Loucy (cell line): ENCODE data around the gene RHOB.
"Not testable (repeated sequence)": the region's sequence is repeated elsewhere in the genome, so short reads cannot be mapped to it uniquely, and the experiment has no call there.

Source experiments
- H2AFZ ChIP-seq: fragments of 200-600 bp; sonication (generic); 2 replicates; pipeline ENCODE4 v1.6.0; 2016; ENCODE audit warnings: antibody characterized with exemption, mild to moderate bottlenecking, low read length, moderate library complexity
- H3F3A ChIP-seq: fragments of 200-600 bp; 2 replicates; pipeline ENCODE4 v1.6.0; 2016; ENCODE audit warnings: antibody characterized with exemption, low read depth, mild to moderate bottlenecking
- H3K27me3 ChIP-seq: fragments of 200-600 bp; sonication (generic); 2 replicates; pipeline ENCODE4 v1.6.1; 2014; ENCODE audit warnings: low read length, mild to moderate bottlenecking; ENCODE audit not compliant: insufficient read depth, poor library complexity, severe bottlenecking
- H3K36me3 ChIP-seq: fragments of 200-600 bp; sonication (generic); 2 replicates; pipeline ENCODE4 v1.6.1; 2016; ENCODE audit warnings: low read length; ENCODE audit not compliant: insufficient read depth
- H3K4me1 ChIP-seq: fragments of 200-600 bp; sonication (generic); 2 replicates; pipeline ENCODE4 v1.5.1; 2014; ENCODE audit warnings: low read length, mild to moderate bottlenecking; ENCODE audit not compliant: insufficient read depth, poor library complexity, severe bottlenecking
- H3K4me2 ChIP-seq: fragments of 200-600 bp; sonication (generic); 2 replicates; pipeline ENCODE4 v1.6.0; 2014; ENCODE audit warnings: antibody characterized with exemption, low read length, low read depth, mild to moderate bottlenecking; ENCODE audit not compliant: poor library complexity, severe bottlenecking
- H3K4me3 ChIP-seq: fragments of 200-600 bp; sonication (generic); 2 replicates; pipeline ENCODE4 v1.5.1; 2014; ENCODE audit warnings: low read length, mild to moderate bottlenecking, mixed read lengths; ENCODE audit not compliant: poor library complexity, severe bottlenecking
- H3K79me2 ChIP-seq: fragments of 200-600 bp; sonication (generic); 2 replicates; pipeline ENCODE4 v1.6.1; 2014; ENCODE audit warnings: low read length; ENCODE audit not compliant: insufficient read depth
- H3K9ac ChIP-seq: fragments of 200-600 bp; sonication (generic); 2 replicates; pipeline ENCODE4 v1.6.0; 2014; ENCODE audit warnings: mild to moderate bottlenecking, low read depth, low read length, moderate library complexity; ENCODE audit not compliant: poor library complexity, severe bottlenecking
- H3K9me2 ChIP-seq: fragments of 200-600 bp; sonication (generic); replicated peaks from 2 replicates; pipeline ENCODE4 v1.6.1; 2016; ENCODE audit warnings: low read depth, low read length, mixed read lengths
- H3K9me3 ChIP-seq: fragments of 200-600 bp; sonication (generic); 2 replicates; pipeline ENCODE4 v1.6.1; 2014; ENCODE audit warnings: mild to moderate bottlenecking, antibody characterized with exemption, low read length, low read depth; ENCODE audit not compliant: insufficient read depth
- H4K20me1 ChIP-seq: fragments of 200-600 bp; sonication (generic); 2 replicates; pipeline ENCODE4 v1.6.0; 2014; ENCODE audit warnings: antibody characterized with exemption, low read length, mild to moderate bottlenecking; ENCODE audit not compliant: insufficient read depth, poor library complexity, severe bottlenecking
- EZH2phosphoT487 ChIP-seq: fragments of 200-600 bp; IDR thresholded peaks from 2 replicates; pipeline ENCODE4 v1.6.1; 2018; ENCODE audit warnings: antibody characterized with exemption, mild to moderate bottlenecking, moderate library complexity, borderline replicate concordance
- TF ChIP-seq, protein P1 (sequence below): fragments of 200-600 bp; sonication (generic); conservative IDR thresholded peaks from 2 replicates; pipeline ENCODE4 v1.5.1; 2014; ENCODE audit warnings: mild to moderate bottlenecking, antibody characterized with exemption, low read length

RHOB gene

DNA sequence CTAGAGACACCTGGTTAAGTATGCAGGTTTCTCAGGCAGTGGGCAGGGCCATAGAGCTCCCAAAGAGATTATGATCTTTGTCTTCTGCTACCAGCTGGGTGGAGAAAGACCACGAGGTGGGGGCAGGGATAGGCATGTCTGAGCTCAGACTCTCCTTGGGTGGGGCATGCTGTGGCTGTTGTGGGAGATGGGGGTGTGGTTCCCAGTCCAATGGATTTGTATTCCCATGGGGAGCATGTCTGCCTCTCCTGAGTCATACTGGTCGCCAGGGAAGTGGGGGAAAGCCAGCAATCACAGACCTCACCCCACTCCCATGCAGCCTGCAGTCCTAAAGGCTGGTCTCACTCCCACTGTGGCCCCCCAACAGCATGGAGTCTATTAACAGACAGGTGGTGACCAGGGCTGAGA is 31.4 kb upstream of the RHOB start:
- H3K9me2 ChIP-seq = no peaks in the 10 kb centered on the region
- H2AFZ ChIP-seq = no peak overlapping the region
- H3K4me1 ChIP-seq = peaks cover 20% of the 10 kb centered on the region
- H3K36me3 ChIP-seq = no peaks in the 10 kb centered on the region
- H3K9ac ChIP-seq = no peak overlapping the region
- H3K79me2 ChIP-seq = no peaks in the 10 kb centered on the region
- no peak overlapping the region for H3K4me2 ChIP-seq
- no peaks in the 10 kb centered on the region for H3K9me3 ChIP-seq
- H3F3A ChIP-seq = no peaks in the 10 kb centered on the region
- no peak overlapping the region for H3K4me3 ChIP-seq
- H4K20me1 ChIP-seq = no peaks in the 10 kb centered on the region
- TF ChIP-seq, protein P1, sequence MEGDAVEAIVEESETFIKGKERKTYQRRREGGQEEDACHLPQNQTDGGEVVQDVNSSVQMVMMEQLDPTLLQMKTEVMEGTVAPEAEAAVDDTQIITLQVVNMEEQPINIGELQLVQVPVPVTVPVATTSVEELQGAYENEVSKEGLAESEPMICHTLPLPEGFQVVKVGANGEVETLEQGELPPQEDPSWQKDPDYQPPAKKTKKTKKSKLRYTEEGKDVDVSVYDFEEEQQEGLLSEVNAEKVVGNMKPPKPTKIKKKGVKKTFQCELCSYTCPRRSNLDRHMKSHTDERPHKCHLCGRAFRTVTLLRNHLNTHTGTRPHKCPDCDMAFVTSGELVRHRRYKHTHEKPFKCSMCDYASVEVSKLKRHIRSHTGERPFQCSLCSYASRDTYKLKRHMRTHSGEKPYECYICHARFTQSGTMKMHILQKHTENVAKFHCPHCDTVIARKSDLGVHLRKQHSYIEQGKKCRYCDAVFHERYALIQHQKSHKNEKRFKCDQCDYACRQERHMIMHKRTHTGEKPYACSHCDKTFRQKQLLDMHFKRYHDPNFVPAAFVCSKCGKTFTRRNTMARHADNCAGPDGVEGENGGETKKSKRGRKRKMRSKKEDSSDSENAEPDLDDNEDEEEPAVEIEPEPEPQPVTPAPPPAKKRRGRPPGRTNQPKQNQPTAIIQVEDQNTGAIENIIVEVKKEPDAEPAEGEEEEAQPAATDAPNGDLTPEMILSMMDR = no peak
- TF ChIP-seq EZH2phosphoT487 = no peak
- no peaks in the 10 kb centered on the region for H3K27me3 ChIP-seq

DNA sequence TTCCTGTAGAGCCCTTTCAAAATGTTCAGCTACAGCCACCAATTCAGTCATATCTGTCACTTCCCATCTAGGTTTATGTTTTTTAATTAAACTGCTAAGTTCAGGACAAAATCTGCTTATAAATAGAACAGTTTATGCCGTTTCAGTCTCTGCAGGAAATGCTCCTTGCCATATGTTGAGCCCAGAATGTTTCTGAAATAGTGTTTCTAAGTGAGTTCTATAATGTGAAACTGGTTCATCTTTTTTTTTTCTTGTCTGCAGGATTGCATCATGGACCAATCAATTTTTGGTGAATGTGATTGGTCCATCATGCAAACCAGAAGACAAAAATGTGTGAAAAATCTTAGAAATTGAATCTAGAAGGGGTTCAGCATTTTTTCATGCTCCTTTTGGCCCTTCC is 30.2 kb upstream of the RHOB start:
- H3K36me3 ChIP-seq = no peaks in the 10 kb centered on the region
- H2AFZ ChIP-seq = peak overlapping the region; percentile 62
- H3K9ac ChIP-seq = no peak overlapping the region
- no peaks in the 10 kb centered on the region for H3K9me2 ChIP-seq
- H3K79me2 ChIP-seq = no peaks in the 10 kb centered on the region
- H3K4me1 ChIP-seq = peaks cover 20% of the 10 kb centered on the region
- H3K9me3 ChIP-seq = no peaks in the 10 kb centered on the region
- H3K27me3 ChIP-seq = no peaks in the 10 kb centered on the region
- TF ChIP-seq, protein P1 = no peak
- TF ChIP-seq EZH2phosphoT487 = no peak
- no peak overlapping the region for H3K4me3 ChIP-seq
- no peaks in the 10 kb centered on the region for H3F3A ChIP-seq
- H4K20me1 ChIP-seq = no peaks in the 10 kb centered on the region
- peak overlapping the region; percentile 20 for H3K4me2 ChIP-seq

DNA sequence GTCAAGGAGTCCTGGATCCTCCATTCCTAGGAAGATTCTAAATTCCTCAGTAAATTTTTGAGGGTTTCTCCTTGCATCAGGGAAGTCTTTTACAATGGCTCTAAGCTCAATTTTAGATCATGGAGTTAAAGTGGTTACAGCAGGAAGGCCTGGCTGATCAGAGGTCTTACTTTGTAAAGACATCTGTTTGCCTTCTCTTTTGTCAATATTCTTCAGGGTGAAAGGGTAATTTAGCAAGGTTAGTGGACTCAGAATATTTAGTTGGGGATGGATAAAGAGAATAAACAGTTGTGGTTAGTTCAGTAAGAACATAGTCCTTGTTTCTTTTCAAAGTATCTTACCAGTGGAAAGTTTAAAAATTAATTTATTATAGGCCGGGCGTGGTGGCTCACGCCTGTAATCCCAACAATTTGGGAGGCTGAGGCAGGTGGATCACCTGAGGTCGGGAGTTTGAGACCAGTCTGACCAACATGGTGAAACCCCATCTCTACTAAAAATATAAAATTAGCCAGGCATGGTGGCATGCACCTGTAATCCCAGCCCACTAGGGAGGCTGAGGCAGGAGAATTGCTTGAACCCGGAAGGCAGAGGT is 29.5 kb upstream of the RHOB start:
- H3K4me1 ChIP-seq = peaks cover 20% of the 10 kb centered on the region
- not testable (repeated sequence) for H3K4me3 ChIP-seq, H3K4me2 ChIP-seq, H3F3A ChIP-seq, H3K36me3 ChIP-seq, H3K79me2 ChIP-seq, H3K9me3 ChIP-seq, H4K20me1 ChIP-seq, H3K9ac ChIP-seq, H3K9me2 ChIP-seq, H3K27me3 ChIP-seq
- H2AFZ ChIP-seq = peak overlapping the region; percentile 10; the same call in 1 of the 2 replicates

DNA sequence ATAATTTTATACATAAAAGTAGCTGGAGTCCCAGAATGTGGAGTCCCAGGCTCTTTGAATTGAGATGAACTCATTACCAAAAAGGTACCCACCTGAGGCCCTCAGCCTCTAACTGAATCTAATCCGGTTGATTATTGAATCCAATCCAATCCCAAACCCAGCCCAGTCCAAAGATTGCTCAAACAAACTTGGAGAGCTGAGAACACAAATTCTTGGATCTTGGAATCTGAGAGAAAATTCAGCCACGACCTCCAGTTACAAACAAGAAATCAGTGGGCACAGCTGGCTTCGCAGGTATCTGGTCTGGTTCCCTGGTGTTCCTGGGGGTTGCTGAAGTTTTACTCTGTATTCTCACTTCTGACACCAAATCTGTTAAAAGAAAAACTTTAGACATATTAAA is 28.4 kb upstream of the RHOB start:
- Histone ChIP-seq H4K20me1 (no peaks in the 10 kb centered on the region), H3K9me3 (no peaks in the 10 kb centered on the region), H3K4me1 (peaks cover 20% of the 10 kb centered on the region), H3K4me2 (no peak overlapping the region), H3K36me3 (no peaks in the 10 kb centered on the region), H3K9me2 (no peaks in the 10 kb centered on the region), H3K27me3 (no peaks in the 10 kb centered on the region), H3K79me2 (no peaks in the 10 kb centered on the region), H3K4me3 (no peak overlapping the region), H3F3A (no peaks in the 10 kb centered on the region), H3K9ac (no peak overlapping the region), H2AFZ (no peak overlapping the region)
- TF ChIP-seq, protein P1 = no peak
- no peak for TF ChIP-seq EZH2phosphoT487
